ENCODE measurements around the gene ZGPAT. TPM values are rescaled to one million over a fixed set of nuclear protein-coding genes. Genes with fewer than 3 reads are reported as not detected.

ZGPAT gene
- total RNA-seq, 1 donor = 33.4 TPM

DNA sequence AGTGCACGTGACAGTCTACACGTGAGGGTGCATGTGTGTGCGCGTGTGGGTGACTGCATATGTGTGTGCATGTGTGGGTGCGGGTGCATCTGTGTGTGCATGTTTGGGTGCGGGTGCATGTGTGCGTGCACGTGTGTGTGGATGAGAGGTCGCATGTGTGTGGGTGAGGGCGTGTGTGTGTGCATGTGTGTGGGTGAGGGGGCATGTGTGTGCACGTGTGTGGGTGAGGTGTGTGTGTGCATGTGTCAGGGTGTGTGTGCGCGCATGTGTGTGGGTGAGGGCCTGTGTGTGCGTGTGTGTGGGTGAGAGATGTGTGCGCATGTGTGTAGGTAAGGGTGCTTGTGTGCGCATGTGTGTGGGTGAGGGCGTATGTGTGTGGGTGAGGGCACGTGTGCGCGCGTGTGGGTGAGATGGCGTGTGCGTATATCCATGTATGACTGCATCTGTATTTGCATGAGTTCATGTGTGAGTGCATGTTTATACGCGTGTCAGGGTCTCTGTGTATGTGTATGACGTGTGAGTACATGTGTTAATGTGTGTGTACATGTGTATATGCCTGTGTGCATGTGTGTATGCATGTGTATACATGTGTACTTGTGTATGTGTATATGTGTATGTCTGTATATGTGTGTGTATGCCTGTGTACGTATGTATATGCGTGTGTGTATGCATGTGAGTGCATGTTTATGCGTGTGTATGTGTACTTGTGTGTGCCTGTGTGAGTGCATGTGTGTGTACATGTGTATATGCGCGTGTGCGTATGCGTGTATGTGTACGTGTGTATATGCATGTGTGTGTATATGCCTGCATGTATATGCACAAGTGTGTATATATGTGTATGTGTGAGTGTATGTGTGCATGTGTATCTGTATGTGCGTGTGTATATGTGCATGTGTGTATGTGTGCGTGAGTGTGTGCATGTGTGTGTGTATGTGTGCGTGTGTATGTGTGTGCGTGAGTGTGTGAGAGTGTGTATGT is 24.6 kb downstream of the ZGPAT start:
- DNase-seq (ENCODE audit: low read depth in 2 of 3, low spot score in 2 of 3) = no peak

DNA sequence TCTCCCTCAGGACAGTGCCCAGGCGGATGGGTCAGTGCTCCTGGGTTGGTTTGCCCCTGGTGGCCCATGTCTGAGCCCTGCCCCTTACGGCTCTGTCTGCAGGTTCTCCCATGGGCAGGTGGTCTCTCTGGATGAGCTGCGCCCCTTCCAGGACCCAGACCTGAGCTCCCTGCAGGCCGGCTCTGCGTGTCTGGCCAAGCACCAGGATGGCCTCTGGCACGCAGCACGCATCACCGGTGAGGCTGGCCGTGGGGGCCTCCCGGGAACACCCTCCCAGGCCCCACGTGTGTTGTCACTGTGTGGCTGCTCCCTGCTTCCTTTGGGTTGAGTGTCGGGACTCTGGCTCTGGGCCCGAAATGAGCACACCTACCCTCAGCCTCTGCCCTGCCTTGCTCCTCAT is 25.3 kb downstream of the ZGPAT start:
- no peak for DNase-seq (ENCODE audit: low read depth in 2 of 3, low spot score in 2 of 3)

DNA sequence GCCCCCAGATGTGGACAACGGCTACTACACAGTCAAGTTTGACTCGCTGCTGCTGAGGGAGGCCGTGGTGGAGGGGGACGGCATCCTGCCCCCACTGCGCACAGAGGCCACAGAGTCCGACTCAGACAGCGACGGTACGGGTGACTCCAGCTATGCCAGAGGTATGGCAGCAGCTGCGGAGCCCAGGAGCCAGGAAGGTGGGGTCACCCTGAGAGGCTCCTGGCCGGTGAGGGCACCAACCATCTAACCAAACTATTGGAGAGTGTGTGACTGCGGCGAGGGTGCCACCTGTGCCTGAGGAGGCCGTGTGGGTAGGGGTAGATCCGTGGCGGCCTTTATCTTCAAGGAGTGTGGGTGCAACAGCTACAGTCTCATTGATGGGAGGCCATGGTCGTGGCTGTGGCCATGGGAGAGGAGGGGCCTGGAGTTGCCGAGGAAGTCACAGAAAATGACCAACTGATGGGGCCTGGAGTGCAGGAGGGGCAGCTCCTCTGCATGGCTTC is 25.8 kb downstream of the ZGPAT start:
- DNase-seq (ENCODE audit: low read depth in 2 of 3, low spot score in 2 of 3) = no peak

DNA sequence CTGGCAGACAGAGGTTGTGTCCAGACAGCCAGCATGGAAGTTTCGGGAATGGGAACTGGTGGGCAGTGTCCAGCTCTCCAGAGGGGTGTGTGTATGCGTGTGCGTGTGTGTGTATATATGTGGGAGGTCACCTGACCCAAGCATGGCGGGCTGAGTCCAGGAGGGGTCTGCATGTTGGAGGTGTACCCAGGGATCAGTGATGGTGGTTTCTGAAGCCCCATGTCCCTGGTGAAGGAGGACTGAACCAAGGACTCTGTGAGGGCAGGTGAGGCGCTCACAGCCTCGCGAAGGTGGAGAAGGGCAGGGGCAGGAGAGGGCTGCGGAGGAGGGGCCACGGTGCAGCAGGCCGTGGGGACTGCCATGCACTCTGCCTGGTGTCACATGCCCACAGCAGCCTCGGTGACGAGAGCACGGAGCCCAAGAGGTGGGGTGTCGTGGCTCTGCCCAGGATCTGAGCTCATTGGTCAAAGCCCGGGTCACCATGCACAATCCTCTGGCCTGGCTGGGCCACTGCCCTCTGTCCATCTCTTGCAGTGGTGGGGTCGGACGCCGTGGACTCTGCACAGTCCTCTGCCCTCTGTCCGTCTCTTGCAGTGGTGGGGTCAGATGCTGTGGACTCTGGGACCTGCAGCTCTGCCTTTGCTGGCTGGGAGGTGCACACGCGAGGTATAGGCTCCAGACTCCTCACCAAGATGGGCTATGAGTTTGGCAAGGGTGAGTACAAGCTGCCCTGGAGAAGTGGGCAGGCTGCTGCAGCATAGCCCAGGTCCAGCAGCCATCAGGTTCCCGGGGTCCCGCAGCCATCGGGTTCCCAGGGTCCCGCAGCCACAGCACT is 26.5 kb downstream of the ZGPAT start:
- DNase-seq (ENCODE audit: low read depth in 2 of 3, low spot score in 2 of 3) = no peak

DNA sequence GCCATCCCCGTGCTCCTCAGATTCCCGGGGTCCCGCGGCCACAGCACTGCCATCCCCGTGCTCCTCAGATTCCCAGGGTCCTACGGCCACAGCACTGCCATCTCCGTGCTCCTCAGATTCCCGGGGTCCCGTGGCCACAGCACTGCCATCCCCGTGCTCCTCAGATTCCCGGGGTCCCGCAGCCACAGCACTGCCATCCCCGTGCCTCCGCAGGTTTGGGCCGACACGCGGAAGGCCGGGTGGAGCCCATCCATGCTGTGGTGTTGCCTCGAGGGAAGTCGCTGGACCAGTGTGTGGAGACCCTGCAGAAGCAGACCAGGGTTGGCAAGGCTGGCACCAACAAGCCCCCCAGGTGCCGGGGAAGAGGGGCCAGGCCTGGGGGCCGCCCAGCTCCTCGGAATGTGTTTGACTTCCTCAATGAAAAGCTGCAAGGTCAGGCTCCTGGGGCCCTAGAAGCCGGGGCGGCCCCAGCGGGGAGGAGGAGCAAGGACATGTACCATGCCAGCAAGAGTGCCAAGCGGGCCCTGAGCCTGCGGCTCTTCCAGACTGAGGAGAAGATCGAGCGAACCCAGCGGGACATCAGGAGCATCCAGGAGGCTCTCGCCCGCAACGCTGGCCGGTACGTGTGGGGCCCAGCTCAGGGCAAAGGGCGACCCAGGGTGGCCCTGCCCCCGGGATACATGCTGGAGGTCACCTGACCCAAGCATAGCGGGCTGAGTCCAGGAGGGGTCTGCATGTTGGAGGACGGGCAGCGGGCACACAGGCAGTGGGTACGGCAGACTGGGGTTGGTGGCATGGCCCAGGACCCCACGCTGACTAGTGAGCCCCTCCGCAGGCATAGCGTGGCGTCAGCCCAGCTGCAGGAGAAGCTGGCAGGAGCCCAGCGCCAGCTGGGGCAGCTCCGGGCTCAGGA is 27.4 kb downstream of the ZGPAT start:
- no peak for DNase-seq (ENCODE audit: low read depth in 2 of 3, low spot score in 2 of 3)

DNA sequence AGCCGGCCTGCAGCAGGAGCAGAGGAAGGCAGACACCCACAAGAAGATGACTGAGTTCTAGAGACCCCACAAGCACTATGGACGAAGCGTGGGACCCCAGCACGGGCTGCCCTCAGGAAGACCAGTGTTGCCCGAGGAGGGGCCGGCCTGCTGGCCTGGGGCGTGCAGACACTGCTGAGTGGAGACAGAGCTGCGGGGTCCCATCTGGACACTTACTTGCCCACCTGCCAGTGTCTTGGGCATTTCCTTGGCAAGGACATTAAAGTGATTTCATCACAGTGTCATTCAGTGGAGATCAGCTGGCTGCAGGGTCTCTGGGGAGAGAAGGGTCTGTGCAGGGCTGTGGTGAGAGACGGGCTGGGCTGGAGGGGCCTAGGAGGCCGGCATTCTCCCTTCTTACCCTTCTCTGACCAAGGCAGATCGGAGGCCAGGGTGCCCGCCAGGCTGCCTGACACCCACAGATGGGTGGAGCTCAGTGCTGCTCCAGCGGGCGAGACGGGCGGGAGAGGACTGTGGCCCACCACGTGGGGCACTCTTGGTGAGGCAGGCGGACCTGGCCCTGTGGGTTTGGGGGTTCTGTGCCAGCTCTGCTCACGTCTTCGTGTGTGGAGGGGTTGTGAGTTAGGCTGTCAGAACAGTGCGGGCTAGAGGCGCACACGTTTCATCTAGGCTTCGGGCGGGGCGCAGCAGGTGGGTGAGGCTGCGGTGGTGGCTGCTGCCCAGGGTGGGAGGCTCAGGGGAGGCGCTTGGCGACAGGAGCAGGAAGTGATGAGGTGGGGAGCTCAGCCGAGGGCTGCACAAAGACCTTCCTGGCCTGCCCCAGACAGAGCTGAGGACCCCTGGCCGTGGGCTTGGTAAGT is 28.2 kb downstream of the ZGPAT start, which contains the start of gene LIME1:
TSS of gene LIME1 (plus strand) at position 806 of the 860 bp plus-strand sequence. CDS start 886 bp downstream, outside the sequence.
- peak in 2 of 3 donors; percentile 43 to 62 for DNase-seq (ENCODE audit: low read depth in 2 of 3, low spot score in 2 of 3)

DNA sequence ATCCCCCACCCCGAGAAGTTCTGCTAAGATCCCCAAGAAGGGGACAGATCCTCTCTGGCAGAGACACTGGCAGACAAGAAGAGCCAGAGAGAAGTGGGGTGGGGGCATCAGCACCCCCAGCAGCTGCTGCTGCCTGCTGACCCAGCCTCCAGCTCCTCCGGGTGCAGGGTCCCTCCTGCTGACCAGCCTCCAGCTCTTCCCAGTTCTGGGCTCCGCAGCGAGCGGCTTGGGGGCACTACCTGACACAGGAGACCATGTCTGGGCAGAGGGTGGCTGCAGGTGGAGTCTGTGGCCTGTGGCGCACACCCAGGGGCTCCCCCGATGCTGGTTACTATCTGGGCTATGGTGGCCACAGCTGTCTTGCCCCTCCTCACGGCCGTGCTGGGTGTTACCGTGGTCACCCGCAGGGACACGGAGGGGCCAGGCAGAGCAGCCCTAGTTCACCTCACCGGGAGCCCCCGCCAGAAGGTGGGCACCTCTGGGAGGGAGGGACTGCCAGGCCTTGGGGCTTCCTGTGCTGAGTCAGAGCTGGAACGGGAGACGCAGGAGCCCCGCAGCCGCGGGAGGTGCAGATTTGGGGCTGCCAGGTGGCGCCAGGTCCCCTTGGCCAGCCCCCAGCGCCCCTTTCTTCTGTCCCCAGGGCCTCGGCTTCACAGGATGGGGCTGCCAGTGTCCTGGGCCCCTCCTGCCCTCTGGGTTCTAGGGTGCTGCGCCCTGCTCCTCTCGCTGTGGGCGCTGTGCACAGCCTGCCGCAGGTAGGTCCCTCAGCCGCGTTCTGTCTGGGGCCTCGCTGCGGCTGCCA is 29.3 kb downstream of the ZGPAT start:
- peak; percentile 32 to 51 (median 37) for DNase-seq (ENCODE audit: low read depth in 2 of 3, low spot score in 2 of 3)

DNA sequence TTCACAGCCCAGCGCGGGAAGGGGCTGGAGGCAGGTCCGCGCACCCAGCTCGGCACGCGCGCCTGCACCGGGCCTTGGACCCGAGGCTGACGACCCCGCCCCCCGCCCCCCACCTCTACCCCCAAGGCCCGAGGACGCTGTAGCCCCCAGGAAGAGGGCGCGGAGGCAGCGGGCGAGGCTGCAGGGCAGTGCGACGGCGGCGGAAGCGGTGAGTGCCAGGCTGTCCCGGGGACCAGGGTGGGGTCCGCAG is 29.8 kb downstream of the ZGPAT start:
- DNase-seq (ENCODE audit: low read depth in 2 of 3, low spot score in 2 of 3) = no peak

DNA sequence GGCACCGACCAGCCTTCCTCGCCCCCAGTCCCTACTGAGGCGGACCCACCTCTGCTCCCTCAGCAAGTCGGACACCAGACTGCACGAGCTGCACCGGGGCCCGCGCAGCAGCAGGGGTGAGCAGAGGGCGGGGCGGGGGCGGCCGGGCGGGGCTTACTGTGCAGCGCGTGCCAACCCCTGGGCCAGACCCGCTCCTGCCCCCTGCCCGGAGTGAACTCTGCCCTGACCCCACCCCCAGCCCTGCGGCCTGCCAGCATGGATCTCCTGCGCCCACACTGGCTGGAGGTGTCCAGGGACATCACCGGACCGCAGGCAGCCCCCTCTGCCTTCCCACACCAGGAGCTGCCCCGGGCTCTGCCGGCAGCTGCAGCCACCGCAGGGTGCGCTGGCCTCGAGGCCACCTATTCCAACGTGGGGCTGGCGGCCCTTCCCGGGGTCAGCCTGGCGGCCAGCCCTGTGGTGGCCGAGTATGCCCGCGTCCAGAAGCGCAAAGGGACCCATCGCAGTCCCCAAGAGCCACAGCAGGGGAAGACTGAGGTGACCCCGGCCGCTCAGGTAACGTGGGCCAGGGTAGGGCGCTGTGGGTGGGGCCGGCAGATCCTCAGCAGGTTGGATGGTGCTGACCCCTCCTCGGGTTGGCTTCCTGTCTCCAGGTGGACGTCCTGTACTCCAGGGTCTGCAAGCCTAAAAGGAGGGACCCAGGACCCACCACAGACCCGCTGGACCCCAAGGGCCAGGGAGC is 30.3 kb downstream of the ZGPAT start:
- DNase-seq (ENCODE audit: low read depth in 2 of 3, low spot score in 2 of 3) = no peak

DNA sequence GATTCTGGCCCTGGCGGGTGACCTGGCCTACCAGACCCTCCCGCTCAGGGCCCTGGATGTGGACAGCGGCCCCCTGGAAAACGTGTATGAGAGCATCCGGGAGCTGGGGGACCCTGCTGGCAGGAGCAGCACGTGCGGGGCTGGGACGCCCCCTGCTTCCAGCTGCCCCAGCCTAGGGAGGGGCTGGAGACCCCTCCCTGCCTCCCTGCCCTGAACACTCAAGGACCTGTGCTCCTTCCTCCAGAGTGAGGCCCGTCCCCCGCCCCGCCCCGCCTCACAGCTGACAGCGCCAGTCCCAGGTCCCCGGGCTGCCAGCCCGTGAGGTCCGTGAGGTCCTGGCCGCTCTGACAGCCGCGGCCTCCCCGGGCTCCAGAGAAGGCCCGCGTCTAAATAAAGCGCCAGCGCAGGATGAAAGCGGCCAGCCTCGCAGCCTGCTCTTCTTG is 30.9 kb downstream of the ZGPAT start:
- peak in 1 of 3 donors; percentile 37 for DNase-seq (ENCODE audit: low read depth in 2 of 3, low spot score in 2 of 3)

DNA sequence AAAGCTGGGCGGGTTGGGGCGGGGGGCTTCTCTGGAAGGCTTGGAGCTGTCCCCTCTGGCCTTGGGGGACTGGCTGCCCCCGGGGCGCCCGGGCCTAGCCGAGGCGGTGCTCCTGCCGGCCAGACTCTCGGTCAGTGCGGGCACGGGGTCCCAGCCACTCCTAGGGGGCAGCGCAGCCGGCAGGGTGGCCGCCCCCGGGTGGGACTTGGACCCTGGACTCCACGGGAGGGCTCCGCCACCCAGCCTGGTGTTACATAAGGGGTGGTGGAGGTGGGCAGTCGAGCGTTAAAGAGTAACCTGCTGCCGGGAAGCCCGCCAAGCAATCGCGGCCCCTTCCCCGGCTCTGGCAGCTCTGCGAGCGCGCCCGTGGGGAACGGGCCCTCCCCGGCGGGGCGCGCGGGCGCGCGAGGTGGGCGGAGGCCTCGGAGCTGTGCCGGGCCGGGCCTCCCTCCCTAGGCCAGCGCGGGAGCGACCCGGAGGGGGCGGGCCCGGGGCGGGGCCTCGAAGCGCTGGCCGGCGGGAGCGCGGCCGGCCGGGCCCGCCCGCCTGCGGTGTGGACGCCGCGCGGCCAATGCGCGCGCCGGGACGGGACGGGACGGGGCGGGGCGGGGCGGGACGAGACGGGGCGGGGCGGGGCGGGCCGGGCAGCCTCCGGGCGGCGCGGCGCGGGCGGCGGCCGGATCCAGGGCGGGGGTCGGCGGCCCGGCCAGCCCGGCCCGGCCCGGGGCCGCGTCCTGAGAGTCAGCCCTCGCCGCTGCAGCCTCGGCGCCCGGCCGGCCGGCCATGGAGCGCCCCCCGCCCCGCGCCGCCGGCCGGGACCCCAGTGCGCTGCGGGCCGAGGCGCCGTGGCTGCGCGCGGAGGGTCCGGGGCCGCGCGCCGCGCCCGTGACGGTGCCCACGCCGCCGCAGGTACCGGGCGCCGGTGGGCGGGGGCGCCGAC is 31.6 kb downstream of the ZGPAT start, which contains the start of gene SLC2A4RG:
TSS of gene SLC2A4RG (plus strand) at position 647 of the 940 bp plus-strand sequence. CDS start at position 784, 137 bp downstream.
- DNase-seq (ENCODE audit: low read depth in 2 of 3, low spot score in 2 of 3) = peak; percentile 47 to 69 (median 50)

DNA sequence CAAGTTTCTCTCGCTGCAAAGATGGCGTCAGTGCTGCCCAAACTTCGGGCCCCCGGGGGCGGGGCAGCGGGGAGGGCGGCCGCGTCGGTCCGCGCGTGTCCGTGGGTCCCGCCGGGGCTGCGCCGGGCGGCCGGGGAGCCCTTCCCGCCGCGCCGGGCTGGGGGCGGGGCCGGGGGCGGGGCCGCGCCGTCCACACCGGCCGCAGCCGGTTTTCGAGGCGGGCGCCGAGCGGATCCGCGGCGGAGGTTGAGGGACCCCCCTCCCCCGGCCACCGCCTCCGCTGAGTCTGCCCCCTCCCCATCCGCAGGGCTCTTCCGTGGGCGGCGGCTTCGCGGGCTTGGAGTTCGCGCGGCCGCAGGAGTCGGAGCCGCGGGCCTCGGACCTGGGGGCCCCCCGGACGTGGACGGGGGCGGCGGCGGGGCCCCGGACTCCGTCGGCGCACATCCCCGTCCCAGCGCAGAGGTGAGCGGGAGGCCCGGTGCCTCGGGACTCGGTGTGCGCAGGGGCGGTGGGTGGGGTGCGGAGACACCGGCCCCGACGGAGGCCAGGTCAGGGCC is 32.3 kb downstream of the ZGPAT start:
- peak; percentile 19 to 36 (median 31) for DNase-seq (ENCODE audit: low read depth in 2 of 3, low spot score in 2 of 3)

DNA sequence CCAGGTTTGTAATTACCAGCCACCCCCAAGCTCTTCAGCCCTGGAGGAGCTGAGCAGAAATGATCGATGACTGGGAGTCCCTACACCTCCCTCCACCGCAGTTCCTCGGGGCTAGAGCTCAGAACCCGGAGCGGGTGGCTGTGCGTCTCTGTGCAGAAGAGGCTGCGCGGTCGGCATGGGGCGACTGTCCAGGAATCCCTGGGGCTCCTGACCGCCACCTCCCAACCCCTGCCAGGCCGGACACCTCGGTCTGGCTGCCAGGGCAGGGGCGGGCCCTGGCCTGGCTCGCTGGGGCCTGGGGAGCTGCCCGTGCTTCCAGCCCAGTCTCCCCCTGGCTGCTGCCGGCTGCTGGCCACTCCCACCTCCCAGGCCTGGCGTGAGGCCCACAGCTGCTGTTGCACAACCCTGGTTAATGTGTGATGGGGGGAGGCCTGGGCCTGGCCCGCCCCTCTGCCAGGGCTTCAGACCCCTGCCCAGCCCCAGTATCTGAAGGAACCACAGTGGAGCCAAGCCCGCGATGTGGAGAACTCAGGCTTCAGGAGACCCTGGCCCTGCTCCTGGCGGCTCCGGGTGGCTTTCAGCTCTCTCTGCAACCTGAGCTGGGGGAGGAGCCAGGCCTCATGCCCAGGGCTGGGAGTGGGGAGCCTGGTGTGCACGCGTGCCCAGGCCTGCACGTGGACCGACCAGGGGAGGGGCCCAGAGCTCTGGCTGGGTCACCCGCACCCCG is 33.0 kb downstream of the ZGPAT start:
- DNase-seq (ENCODE audit: low read depth in 2 of 3, low spot score in 2 of 3) = peak; percentile 36 to 72 (median 53)

DNA sequence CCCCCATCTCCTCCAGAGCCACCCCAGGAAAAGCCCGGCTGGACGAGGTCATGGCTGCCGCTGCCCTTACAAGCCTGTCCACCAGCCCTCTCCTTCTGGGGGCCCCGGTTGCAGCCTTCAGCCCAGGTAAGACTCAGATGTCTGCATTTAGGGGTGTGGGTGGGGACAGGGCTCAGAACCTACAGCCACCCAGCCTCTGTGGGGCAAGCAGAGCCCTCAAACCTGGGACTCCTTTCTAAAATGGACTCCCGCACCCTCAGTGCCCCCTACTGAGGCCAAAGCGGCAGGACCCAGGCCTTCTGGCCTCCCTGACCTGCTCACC is 33.5 kb downstream of the ZGPAT start:
- DNase-seq (ENCODE audit: low read depth in 2 of 3, low spot score in 2 of 3) = no peak

DNA sequence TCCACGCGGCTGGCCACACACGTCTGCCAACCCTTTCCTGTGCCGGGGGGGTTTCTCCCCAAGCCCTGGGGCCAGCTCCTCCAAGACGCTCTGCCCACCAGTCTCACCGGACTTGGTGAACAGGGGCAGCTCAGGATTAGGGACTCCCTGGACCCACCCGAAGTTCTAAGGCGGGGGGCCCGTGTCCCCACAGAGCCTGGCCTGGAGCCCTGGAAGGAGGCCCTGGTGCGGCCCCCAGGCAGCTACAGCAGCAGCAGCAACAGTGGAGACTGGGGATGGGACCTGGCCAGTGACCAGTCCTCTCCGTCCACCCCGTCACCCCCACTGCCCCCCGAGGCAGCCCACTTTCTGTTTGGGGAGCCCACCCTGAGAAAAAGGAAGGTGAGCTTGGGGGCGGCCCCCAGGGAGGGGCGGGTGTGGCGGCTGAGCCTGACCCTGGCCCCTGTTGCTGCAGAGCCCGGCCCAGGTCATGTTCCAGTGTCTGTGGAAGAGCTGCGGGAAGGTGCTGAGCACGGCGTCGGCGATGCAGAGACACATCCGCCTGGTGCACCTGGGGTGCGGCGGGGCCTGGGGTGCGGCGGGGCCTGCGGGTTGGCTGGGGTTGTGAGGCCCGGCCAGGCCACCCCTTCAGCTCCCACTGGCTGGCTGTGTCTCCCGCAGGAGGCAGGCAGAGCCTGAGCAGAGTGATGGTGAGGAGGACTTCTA is 34.0 kb downstream of the ZGPAT start:
- no peak for DNase-seq (ENCODE audit: low read depth in 2 of 3, low spot score in 2 of 3)

Measured in hematopoietic multipotent progenitor cell (in vitro differentiated cells).